HL-60 (cell line): ENCODE measurements around the gene TENM4.

Experiments used
- POLR2AphosphoS5 ChIP-seq: IDR thresholded peaks from 2 replicates; pipeline ENCODE4 v1.6.1; 2012; ENCODE audit warnings: low read depth
- TF ChIP-seq, protein P1 (sequence below): IDR thresholded peaks from one replicate; pipeline ENCODE4 v1.5.1; 2011; ENCODE audit warnings: low read length, control low read depth, inconsistent platforms; ENCODE audit not compliant: insufficient read depth

DNA sequence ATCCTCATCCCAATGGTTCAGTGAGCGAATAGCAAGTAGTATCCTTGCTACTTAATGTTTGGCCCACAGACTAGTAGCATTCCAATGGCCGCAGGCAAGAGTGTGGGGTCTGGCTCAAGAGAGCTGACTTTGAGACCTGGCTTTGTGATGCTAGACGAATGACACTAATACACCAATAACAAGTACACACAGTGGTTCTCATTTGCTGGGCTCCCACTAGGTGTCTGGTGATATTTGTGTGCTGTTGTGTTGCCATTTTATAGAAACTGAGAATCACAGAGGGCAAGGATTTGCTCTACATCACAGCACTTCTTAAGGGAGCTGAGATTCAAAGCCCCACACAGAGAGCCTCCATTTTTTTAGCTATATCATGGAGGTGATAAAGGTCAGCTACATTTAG, 351.2 kb downstream of the TENM4 start:
- TF ChIP-seq, protein P1, sequence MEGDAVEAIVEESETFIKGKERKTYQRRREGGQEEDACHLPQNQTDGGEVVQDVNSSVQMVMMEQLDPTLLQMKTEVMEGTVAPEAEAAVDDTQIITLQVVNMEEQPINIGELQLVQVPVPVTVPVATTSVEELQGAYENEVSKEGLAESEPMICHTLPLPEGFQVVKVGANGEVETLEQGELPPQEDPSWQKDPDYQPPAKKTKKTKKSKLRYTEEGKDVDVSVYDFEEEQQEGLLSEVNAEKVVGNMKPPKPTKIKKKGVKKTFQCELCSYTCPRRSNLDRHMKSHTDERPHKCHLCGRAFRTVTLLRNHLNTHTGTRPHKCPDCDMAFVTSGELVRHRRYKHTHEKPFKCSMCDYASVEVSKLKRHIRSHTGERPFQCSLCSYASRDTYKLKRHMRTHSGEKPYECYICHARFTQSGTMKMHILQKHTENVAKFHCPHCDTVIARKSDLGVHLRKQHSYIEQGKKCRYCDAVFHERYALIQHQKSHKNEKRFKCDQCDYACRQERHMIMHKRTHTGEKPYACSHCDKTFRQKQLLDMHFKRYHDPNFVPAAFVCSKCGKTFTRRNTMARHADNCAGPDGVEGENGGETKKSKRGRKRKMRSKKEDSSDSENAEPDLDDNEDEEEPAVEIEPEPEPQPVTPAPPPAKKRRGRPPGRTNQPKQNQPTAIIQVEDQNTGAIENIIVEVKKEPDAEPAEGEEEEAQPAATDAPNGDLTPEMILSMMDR = no peak
- no peak for TF ChIP-seq POLR2AphosphoS5
